Measurements from ENCODE around the gene HKDC1.
"Not testable (repeated sequence)": the region's sequence is repeated elsewhere in the genome, so short reads cannot be mapped to it uniquely, and the experiment has no call there.

HKDC1 gene

GRCh38 chr10:69242852-69243212 lies 22.7 kb downstream of the HKDC1 start:
- no peak for DNase-seq

GRCh38 chr10:69243817-69244216 lies 23.7 kb downstream of the HKDC1 start:
- no peak for DNase-seq

GRCh38 chr10:69246036-69246435 lies 25.9 kb downstream of the HKDC1 start:
- DNase-seq: no peak

GRCh38 chr10:69246581-69247312 lies 26.6 kb downstream of the HKDC1 start:
- no peak for DNase-seq

GRCh38 chr10:69247313-69247710 lies 27.2 kb downstream of the HKDC1 start:
- no peak for DNase-seq

- DNase-seq: no peak
Observed at GRCh38 chr10:69248117-69248730, 28.1 kb downstream of the HKDC1 start.

GRCh38 chr10:69250041-69250440 lies 29.9 kb downstream of the HKDC1 start:
- no peak for DNase-seq

GRCh38 chr10:69251417-69251816 lies 31.3 kb downstream of the HKDC1 start:
- DNase-seq: not testable (repeated sequence)

- no peak for DNase-seq
Observed at GRCh38 chr10:69253171-69253570, 33.0 kb downstream of the HKDC1 start.

GRCh38 chr10:69254877-69255276 lies 34.7 kb downstream of the HKDC1 start:
- DNase-seq: no peak

- no peak for DNase-seq
Observed at GRCh38 chr10:69259547-69260243, 39.6 kb downstream of the HKDC1 start.

GRCh38 chr10:69261184-69261583 lies 41.1 kb downstream of the HKDC1 start:
- DNase-seq: no peak

GRCh38 chr10:69262292-69262751 lies 42.2 kb downstream of the HKDC1 start:
- no peak for DNase-seq

GRCh38 chr10:69265521-69265920 lies 45.4 kb downstream of the HKDC1 start:
- DNase-seq: no peak

GRCh38 chr10:69268761-69269416 lies 48.8 kb downstream of the HKDC1 start:
- no peak for DNase-seq

- no peak for DNase-seq
Observed at GRCh38 chr10:69269761-69270160, 49.6 kb downstream of the HKDC1 start.

- DNase-seq: no peak
Observed at GRCh38 chr10:69270990-69271389, 50.9 kb downstream of the HKDC1 start.

- DNase-seq: no peak
Observed at GRCh38 chr10:69272624-69273023, 52.5 kb downstream of the HKDC1 start.

- DNase-seq: no peak
Observed at GRCh38 chr10:69275444-69275843, 55.3 kb downstream of the HKDC1 start.

- DNase-seq: no peak
Observed at GRCh38 chr10:69276503-69276902, 56.4 kb downstream of the HKDC1 start.

GRCh38 chr10:69278446-69278963 lies 58.4 kb downstream of the HKDC1 start, which contains the start of gene HK1:
TSS of gene HK1 (plus strand) at chr10:69278496.
- DNase-seq: no peak

GRCh38 chr10:69279110-69279509 lies 59.0 kb downstream of the HKDC1 start:
- DNase-seq: no peak
